ENCODE measurements around the gene ERP27.

ERP27 gene

DNA sequence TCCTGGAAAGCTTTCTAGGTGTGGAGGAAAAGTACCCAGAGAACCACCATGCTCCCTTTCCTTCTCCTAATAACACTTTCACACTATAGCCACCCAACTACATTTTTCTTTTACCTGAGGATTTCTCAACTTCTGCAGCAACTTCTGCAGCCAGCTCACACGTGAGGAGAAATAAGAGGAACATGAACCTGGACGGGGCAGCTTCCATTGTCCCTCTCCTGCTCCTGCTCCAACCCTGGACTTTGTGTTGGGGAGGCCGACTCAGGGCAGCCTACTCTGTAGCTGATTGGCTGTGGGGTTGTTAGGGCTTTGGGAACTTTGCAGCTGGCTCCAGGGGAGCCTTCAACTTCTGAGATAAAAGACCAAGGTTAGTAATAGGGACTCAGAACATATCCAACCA is at the start of gene ERP27:
ERP27 (minus strand) TSS at position 237 of the 400 bp plus-strand sequence; CDS start at position 208, 29 bp downstream.
- no peak for DNase-seq

- no peak for DNase-seq
Observed at GRCh38 chr12:14988035-14988434, 49.7 kb upstream of the ERP27 start.

- no peak for DNase-seq
Observed at GRCh38 chr12:14986449-14986848, 48.1 kb upstream of the ERP27 start.

DNA sequence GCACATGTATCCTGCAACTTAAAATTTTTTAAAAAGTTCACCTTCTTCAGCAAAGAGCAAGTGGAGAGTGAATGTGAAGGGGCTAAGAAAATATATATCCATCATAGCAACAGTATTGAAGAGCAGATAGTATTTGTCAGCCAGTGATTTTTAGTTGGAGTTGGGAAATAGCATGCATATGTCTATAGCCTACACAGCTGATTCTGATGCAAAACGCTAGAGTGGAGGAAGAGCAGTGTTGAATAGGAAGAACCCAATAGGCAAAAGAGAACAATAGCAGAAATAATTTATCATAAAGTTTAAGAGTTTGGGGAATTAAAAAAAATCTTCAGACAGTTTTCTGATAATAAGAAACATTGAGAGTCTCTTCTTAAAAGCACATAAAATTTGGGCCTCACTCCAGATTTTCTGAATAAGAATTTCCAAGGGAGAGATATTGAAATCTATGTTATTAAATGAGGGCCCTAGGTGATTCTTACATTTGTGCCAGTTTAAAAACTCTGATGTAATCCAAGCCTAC is 46.5 kb upstream of the ERP27 start:
- no peak for DNase-seq

GRCh38 chr12:14984036-14984435 is 45.7 kb upstream of the ERP27 start:
- no peak for DNase-seq

DNA sequence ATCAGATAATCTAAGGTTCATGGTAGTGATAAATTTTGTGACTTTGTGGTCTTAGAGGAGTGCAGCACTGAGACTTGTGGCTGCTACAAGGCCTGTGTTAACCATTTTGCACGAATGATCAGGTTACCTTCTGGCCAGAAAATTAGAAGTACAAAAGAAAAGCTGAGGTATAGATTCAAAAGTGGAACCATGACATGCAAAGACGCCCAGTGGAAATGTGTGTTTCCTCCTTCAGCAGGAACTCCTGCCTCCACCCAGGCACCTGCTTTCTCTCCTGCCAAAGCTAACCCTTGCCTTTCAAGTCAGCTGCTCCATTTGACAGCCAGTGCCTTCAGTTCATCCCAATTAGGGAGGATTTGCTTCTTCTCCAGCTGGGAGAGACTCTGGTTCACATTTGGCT is 44.7 kb upstream of the ERP27 start:
- DNase-seq: no peak

GRCh38 chr12:14982562-14982961 is 44.2 kb upstream of the ERP27 start:
- DNase-seq: no peak

GRCh38 chr12:14981049-14981448 is 42.7 kb upstream of the ERP27 start:
- no peak for DNase-seq

- DNase-seq: no peak
Observed at GRCh38 chr12:14979468-14979867, 41.1 kb upstream of the ERP27 start.

DNA sequence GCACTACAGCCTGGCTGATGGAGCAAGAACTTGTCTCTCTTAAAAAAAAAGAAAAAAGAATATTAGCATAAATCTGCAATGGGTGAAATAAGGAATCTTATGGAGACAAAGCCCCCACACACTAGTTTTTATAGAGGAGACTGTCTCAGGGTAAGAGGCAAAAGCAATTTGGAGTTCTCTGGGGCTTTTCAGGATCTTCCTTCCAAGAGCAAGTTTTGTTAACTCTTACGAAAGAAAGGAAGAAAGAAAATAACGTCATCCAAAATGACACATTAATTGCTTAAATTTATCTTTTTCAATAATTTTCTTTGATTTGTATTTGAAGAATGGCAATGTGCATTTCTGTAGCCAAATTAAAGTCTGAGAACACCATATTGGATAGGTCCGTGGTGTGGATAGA is 38.3 kb upstream of the ERP27 start:
- DNase-seq: no peak

DNA sequence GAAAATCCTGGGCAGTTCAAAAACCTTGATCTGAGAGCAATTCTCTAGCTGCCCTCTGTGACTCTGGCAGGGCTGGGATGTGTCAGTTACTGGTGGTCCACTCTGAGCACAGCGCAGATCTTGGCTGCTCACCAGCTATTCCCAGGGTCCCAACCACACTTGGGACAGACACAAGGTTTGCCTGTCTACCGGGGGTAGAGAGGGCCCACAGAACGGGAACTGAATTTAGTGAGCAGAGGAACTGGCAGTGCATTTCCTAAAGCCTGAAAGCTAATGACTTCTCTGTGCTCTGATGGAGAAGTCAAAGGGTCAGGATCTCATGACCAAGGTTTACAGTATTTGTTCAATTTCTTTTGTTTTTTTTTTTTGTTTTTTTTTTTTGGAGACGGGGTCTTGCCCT is 37.1 kb upstream of the ERP27 start:
- no peak for DNase-seq

- DNase-seq: no peak
Observed at GRCh38 chr12:14974633-14975032, 36.3 kb upstream of the ERP27 start.

DNA sequence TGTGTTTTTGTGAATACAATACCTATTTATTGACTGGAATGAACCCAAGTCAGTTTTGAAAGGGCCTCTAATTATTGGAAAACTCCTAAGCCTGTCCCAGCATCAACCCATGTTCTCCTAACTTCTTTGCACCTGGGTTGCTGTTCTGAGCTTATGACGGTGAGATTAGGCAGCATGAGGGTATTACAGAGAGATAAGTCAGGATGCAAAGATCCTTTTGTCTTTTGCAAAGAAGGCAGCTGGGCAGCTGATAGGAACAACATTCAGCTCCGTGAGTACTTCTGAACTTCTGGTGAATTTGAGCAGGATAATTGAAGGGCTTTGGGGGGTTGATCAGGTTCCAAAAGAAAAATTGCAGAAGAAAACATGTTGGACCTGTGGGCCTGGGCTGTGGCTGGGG is 34.5 kb upstream of the ERP27 start, which contains the start of gene PDE6H:
PDE6H (plus strand) TSS at position 227 of the 400 bp plus-strand sequence. CDS start 4,971 bp downstream, outside the sequence.
- DNase-seq: no peak

- no peak for DNase-seq
Observed at GRCh38 chr12:14970473-14970872, 32.1 kb upstream of the ERP27 start.

- DNase-seq: no peak
Observed at GRCh38 chr12:14968478-14968877, 30.1 kb upstream of the ERP27 start.

DNA sequence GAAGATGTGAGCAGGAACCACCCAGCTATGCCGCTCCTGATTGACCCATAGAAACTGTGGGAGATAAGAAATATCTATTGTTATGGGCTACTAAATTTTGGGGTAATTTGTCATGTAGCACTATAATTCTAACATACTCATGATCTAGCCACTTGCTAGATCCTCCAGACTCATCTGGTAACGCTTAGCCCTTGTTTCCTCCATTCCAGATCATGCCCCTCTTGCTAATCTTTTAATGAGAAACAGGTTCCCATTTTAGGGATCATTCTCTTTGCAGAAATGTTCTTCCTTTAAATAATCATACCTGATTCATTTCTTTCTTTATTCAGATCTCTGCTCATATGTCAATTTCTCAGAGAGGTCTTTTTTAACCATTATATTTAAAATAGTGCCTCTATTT is 26.9 kb upstream of the ERP27 start:
- DNase-seq: no peak

- no peak for DNase-seq
Observed at GRCh38 chr12:14964406-14964805, 26.1 kb upstream of the ERP27 start.

GRCh38 chr12:14963520-14963919 is 25.2 kb upstream of the ERP27 start:
- no peak for DNase-seq

GRCh38 chr12:14962797-14963196 is 24.5 kb upstream of the ERP27 start:
- DNase-seq: no peak

DNA sequence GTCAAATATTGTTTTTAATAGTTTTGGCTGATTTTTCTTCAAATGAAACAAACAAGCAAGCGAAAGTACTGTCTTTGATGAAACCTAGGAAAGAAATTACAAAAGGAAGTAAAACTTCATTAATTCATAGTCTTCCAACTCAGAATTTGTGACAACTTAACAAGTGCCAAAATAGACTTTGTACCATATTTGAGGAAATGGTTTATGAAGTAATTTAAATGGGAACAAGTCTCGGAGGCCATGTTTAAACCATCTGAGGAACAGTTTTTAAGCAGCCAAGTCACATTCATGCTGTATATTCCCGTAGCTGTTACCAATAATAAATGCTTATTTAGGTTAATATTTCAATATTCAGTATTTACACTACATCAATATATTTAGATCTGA is 23.8 kb upstream of the ERP27 start:
- no peak for DNase-seq

- peak; percentile 41 to 81 for DNase-seq
Observed at GRCh38 chr12:14961466-14962152, 23.3 kb upstream of the ERP27 start, which contains the start of gene ARHGDIB. Gene ARHGDIB, minus strand, starts transcription at chr12:14961601. Its CDS starts 10,889 bp downstream, at chr12:14950712.

DNA sequence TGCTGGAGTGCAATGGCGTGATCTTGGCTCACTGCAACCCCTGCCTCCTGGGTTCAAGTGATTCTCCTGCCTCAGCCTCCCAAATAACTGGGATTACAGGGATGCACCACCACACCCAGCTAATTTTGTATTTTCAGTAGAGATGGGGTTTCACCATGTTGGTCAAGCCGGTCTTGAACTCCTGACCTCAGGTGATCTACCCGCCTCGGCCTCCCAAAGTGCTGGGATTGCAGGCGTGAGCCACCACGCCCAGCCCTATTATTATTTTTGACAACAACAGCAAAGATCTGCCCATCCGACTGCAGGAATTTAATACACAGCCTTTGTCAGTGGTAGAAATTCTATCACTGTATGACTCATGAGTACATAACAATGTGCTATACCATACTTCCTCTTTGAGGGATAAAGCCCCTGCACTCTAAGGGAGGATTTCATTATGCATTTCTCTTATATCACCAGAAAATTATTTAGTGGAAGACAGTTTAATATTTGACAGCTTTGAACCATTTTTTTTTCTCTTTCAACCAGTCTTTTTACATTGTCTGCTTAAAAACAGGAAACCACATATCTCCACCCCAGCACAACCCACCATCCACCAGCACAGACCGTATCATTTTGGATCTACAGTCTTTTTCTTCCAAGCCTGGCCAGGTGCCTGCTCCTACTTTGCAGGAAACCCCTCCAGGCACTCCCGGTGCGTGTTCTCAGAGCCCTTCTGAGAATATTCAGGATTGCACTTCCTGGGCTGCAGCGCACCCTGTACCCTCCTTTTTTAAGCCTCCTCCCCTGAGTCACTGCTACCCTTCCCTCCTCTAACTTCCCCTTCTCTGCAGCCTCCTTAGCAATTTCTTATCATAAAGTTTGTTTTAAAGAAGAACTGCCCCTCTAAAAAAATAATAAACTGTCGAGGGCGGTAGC is 22.5 kb upstream of the ERP27 start:
- DNase-seq: no peak

- no peak for DNase-seq
Observed at GRCh38 chr12:14959916-14960496, 21.7 kb upstream of the ERP27 start.
